SK-N-SH (cell line): ENCODE data around the gene DPEP2. TPM values are rescaled to one million over a fixed set of nuclear protein-coding genes. Genes with fewer than 3 reads are reported as not detected.

Experiments used
- CTCF ChIA-PET: fragments of 300-600, 350-600 bp; formaldehyde crosslinking; extraction: SDS; loops from one replicate; lab custom pipeline; 2021; lab: Yijun Ruan, JAX
- POLR2A ChIA-PET: fragments of 350-600 bp; sonication (Branson Sonifier 250); formaldehyde crosslinking; extraction: SDS; loops from one replicate; lab custom pipeline; 2020; ENCODE audit warnings: antibody characterized with exemption, inconsistent platforms; lab: Yijun Ruan, JAX
- DNase-seq: peaks from one replicate; pipeline ENCODE4 v3.0.0; 2012
- H2AFZ ChIP-seq: fragments of 200-600 bp; sonication (generic); 2 replicates; pipeline ENCODE4 v1.8.1; 2016; ENCODE audit warnings: antibody characterized with exemption, mild to moderate bottlenecking, low read depth
- H3F3A ChIP-seq: fragments of 200-600 bp; sonication (generic); replicated peaks from 2 replicates; pipeline ENCODE3; 2016; ENCODE audit warnings: antibody characterized with exemption, mild to moderate bottlenecking; ENCODE audit not compliant: insufficient read depth
- H3K27ac ChIP-seq, 2 experiments: fragments of 200-500 bp in 1 of 2; fragments of 200-600 bp in 1 of 2; sonication (Bioruptor generic) in 1 of 2; sonication (generic), shearing (Covaris generic) in 1 of 2; 2 replicates each; pipeline versions ENCODE4 v1.5.1 to v1.6.1; 2014 to 2016; ENCODE audit warnings: low read depth in 2 of 2, inconsistent platforms in 1 of 2, low read length in 1 of 2, mild to moderate bottlenecking in 1 of 2, mixed read lengths in 1 of 2
- H3K27me3 ChIP-seq: fragments of 200-600 bp; sonication (generic), shearing (Covaris generic); 2 replicates; pipeline ENCODE4 v1.6.1; 2016; ENCODE audit warnings: mixed run types; ENCODE audit not compliant: insufficient read depth
- H3K36me3 ChIP-seq, 2 experiments: fragments of 200-500 bp in 1 of 2; fragments of 200-600 bp in 1 of 2; sonication (Bioruptor generic) in 1 of 2; sonication (generic) in 1 of 2; replicated peaks in 1 of 2; 2 replicates each; pipeline versions ENCODE3 to v1.5.1; 2014 to 2016; ENCODE audit warnings: low read length in 1 of 2, mild to moderate bottlenecking in 1 of 2; ENCODE audit not compliant: insufficient read depth in 2 of 2, control insufficient read depth in 1 of 2
- H3K4me1 ChIP-seq, 2 experiments: fragments of 200-500 bp in 1 of 2; fragments of 200-600 bp in 1 of 2; sonication (Bioruptor generic) in 1 of 2; sonication (generic), shearing (Covaris generic) in 1 of 2; 2 replicates each; pipeline versions ENCODE4 v1.5.1 to v1.6.1; 2014 to 2016; ENCODE audit warnings: low read depth in 1 of 2, low read length in 1 of 2, mixed run types in 1 of 2; ENCODE audit not compliant: insufficient read depth in 2 of 2, control insufficient read depth in 1 of 2
- H3K4me2 ChIP-seq: fragments of 200-600 bp; sonication (generic), shearing (Covaris generic); 2 replicates; pipeline ENCODE4 v1.6.1; 2017; ENCODE audit warnings: mixed run types
- H3K4me3 ChIP-seq, 2 experiments: fragments of 200-500 bp in 1 of 2; fragments of 200-600 bp in 1 of 2; sonication (Bioruptor generic) in 1 of 2; sonication (generic), shearing (Covaris generic) in 1 of 2; 2 replicates each; pipeline versions ENCODE4 v1.5.1 to v1.8.1; 2014 to 2016; ENCODE audit warnings: low read depth in 2 of 2, inconsistent platforms in 1 of 2, low read length in 1 of 2, mild to moderate bottlenecking in 1 of 2, mixed read lengths in 1 of 2, moderate library complexity in 1 of 2
- H3K79me2 ChIP-seq: fragments of 200-600 bp; sonication (generic); 2 replicates; pipeline ENCODE4 v1.8.1; 2017; ENCODE audit warnings: mild to moderate bottlenecking; ENCODE audit not compliant: insufficient read depth
- H3K9ac ChIP-seq: fragments of 200-600 bp; sonication (generic); 2 replicates; pipeline ENCODE4 v1.6.1; 2017; ENCODE audit warnings: mixed run types
- H3K9me2 ChIP-seq: fragments of 200-600 bp; sonication (generic); 2 replicates; pipeline ENCODE4 v1.6.1; 2017; ENCODE audit warnings: mixed run types
- H3K9me3 ChIP-seq: fragments of 200-600 bp; sonication (generic); 2 replicates; pipeline ENCODE4 v1.6.1; 2017; ENCODE audit warnings: mixed run types, mild to moderate bottlenecking, moderate library complexity
- H4K20me1 ChIP-seq: fragments of 200-600 bp; sonication (generic); 2 replicates; pipeline ENCODE4 v1.6.1; 2017; ENCODE audit warnings: mild to moderate bottlenecking, mixed run types; ENCODE audit not compliant: insufficient read depth
- CHD2 ChIP-seq: fragments of 150-350 bp; IDR thresholded peaks from 2 replicates; pipeline ENCODE4 v1.6.1; 2018; ENCODE audit warnings: low read length; ENCODE audit not compliant: partially characterized antibody
- EP300 ChIP-seq, 2 experiments: IDR thresholded peaks; 2 replicates each; pipeline versions ENCODE4 v1.4.0 to v1.6.1; 2012; ENCODE audit warnings: borderline replicate concordance in 1 of 2, low read depth in 1 of 2, low read length in 1 of 2
- EZH2phosphoT487 ChIP-seq: fragments of 200-600 bp; sonication (generic); IDR thresholded peaks from 2 replicates; pipeline ENCODE4 v1.6.1; 2017; ENCODE audit warnings: low read depth, mixed run types, mild to moderate bottlenecking, antibody characterized with exemption, moderate library complexity, borderline replicate concordance
- FOXJ3 ChIP-seq: sonication (generic); formaldehyde crosslinking; IDR thresholded peaks from 2 replicates; pipeline ENCODE4 v1.5.1; 2020; ENCODE audit warnings: mild to moderate bottlenecking, missing genetic modification reagents
- GATA2 ChIP-seq: sonication (generic); formaldehyde crosslinking; IDR thresholded peaks from 2 replicates; pipeline ENCODE4 v1.5.0; 2020; ENCODE audit warnings: mild to moderate bottlenecking, missing genetic modification reagents
- MXI1 ChIP-seq: IDR thresholded peaks from 2 replicates; pipeline ENCODE4 v1.6.1; 2012; ENCODE audit warnings: mild to moderate bottlenecking, low read depth, low read length, improper control_type of control experiment
- POLR2AphosphoS5 ChIP-seq: IDR thresholded peaks from 2 replicates; pipeline ENCODE4 v1.6.1; 2012; ENCODE audit warnings: low read depth, low read length
- RCOR1 ChIP-seq: fragments of 150-350 bp; IDR thresholded peaks from 2 replicates; pipeline ENCODE4 v1.6.1; 2017; ENCODE audit warnings: antibody characterized with exemption, low read length
- RXRA ChIP-seq: IDR thresholded peaks from 2 replicates; pipeline ENCODE4 v1.4.0; 2012; ENCODE audit warnings: low read depth, mild to moderate bottlenecking, borderline replicate concordance
- SIN3A ChIP-seq: IDR thresholded peaks from 2 replicates; pipeline ENCODE4 v1.6.1; 2012; ENCODE audit warnings: low read depth, mild to moderate bottlenecking, low read length, moderate library complexity, borderline replicate concordance
- TCF12 ChIP-seq: IDR thresholded peaks from 2 replicates; pipeline ENCODE4 v1.4.0; 2012
- WGBS: methylation state at CpG from one replicate; pipeline ENCODE4 v1.1.6; 2017; ENCODE audit warnings: low lambda C conversion rate; 5-methylcytosine and 5-hydroxymethylcytosine counted together
- polyA plus RNA-seq, 3 experiments: library from polyadenylated mRNA; depleted of rRNA; stranded (reverse); fragments of >200 nt; gene quantifications; 2 replicates each; pipeline ENCODE4 v1.2.3, GENCODE V29; 2012
- TF ChIP-seq, protein P1 (sequence below): IDR thresholded peaks from 2 replicates; pipeline ENCODE4 v1.4.0; 2012; ENCODE audit warnings: low read depth, borderline replicate concordance
- TF ChIP-seq, protein P2 (sequence below): fragments of 150-350 bp; IDR thresholded peaks from 2 replicates; pipeline ENCODE4 v1.6.1; 2017; ENCODE audit warnings: antibody characterized with exemption, low read length, low read depth, borderline replicate concordance
- TF ChIP-seq, protein P3 (sequence below): fragments of 150-350 bp; IDR thresholded peaks from 2 replicates; pipeline ENCODE4 v1.6.1; 2016; ENCODE audit warnings: mild to moderate bottlenecking, low read depth, low read length

The DPEP2 gene
- polyA plus RNA-seq, 1 of the 3 experiments (the other 2 are of a cell fraction), result not detected

DNA sequence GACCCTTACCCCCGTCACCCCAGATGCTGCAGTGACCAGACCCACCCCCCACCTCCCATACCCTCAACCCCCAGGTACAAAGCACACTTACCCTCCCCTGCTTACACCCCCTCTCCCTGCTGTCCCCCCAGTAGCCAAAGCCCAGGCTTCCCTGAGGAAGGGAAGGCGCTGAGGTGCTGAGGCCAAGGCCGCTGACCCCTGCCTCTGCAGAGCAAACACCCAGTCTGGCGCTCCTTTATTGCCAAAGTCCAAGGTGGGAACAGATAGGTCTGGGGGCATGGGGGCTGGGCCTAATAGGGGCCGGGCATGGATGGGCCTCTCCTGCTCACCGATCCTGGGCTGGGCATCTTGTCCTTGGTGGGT, 56.0 kb downstream of the DPEP2 start (continued):
- TF ChIP-seq MXI1 (no peak), FOXJ3 (CRISPR knock-in tag) (no peak)

DNA sequence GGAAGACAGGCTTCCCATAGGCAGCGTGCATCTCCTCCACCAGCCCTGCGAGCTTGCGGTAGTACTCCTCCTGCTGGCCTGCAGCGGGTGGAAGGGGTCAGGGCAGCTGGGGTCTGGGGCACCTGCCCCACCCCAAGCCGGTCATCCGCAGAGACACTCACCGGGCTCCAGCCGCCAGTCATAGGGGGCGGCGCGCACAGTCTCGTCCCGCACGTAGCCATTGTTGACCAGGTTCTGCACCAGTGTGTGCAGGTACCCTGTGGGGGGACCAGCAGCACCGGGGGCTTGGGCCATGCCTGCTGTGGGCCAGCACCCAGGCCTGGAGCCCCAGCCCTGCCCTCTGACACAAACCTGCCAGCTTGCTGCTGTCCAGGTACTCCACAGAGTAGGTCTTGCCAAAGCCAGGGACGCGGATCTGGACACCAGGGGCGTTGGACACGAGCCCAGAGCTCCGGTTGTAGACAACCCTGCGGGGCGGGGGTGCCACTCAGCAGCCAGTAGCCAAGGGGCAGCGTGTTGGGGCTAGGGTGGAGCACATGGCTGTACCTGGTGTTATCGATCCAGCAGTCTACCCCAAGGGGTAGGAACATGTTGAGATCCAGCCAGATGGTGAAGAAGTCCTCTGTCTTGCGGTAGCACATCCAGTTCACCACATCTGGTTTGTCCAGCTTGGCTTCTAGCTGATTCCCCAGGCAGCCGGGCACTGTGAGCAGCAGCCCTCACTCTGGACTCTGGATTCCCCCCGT, 56.6 kb downstream of the DPEP2 start:
- Histone ChIP-seq H3K36me3 (peaks cover 12 to 54% of the 10 kb centered on the region in 2 experiments), H3K9me3 (no peaks in the 10 kb centered on the region), H3K27ac (peak overlapping the region in 1 of 2 experiments; percentile 20; a peak in 1 of 4 replicates), H3K9me2 (no peaks in the 10 kb centered on the region), H3K27me3 (no peaks in the 10 kb centered on the region), H3F3A (peaks cover 22% of the 10 kb centered on the region), H3K9ac (no peak overlapping the region)
- ChIA-PET POLR2A (interaction anchor here (1.0 to 1.6 kb wide), 2 partner anchors 9 to 54 kb away, joined by 3 to 4 read pairs; no protein-coding TSS in a partner anchor), CTCF (interaction anchor here (0.5 to 28.1 kb wide), 21 partner anchors 8 to 1868 kb away, joined by 3 to 564 read pairs (median 5); partner anchors contain the start of genes CTRL, EDC4, NFATC3 and NRN1L)
- WGBS, result 85% methylated on average over 6 of the region's 27 CpGs
- TF ChIP-seq, protein P1, sequence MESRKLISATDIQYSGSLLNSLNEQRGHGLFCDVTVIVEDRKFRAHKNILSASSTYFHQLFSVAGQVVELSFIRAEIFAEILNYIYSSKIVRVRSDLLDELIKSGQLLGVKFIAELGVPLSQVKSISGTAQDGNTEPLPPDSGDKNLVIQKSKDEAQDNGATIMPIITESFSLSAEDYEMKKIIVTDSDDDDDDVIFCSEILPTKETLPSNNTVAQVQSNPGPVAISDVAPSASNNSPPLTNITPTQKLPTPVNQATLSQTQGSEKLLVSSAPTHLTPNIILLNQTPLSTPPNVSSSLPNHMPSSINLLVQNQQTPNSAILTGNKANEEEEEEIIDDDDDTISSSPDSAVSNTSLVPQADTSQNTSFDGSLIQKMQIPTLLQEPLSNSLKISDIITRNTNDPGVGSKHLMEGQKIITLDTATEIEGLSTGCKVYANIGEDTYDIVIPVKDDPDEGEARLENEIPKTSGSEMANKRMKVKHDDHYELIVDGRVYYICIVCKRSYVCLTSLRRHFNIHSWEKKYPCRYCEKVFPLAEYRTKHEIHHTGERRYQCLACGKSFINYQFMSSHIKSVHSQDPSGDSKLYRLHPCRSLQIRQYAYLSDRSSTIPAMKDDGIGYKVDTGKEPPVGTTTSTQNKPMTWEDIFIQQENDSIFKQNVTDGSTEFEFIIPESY, result no peak
- TF ChIP-seq CHD2 (no peak), POLR2AphosphoS5 (no peak), FOXJ3 (CRISPR knock-in tag) (no peak), RXRA (no peak), EP300 (IDR thresholded peaks at IDR 0.05; ENCODE audit: borderline replicate concordance in 1 of 2, low read depth in 1 of 2, low read length in 1 of 2) (no peak), GATA2 (CRISPR knock-in tag) (no peak), RCOR1 (no peak), EZH2phosphoT487 (no peak), SIN3A (no peak), TCF12 (no peak)
- TF ChIP-seq, protein P2, sequence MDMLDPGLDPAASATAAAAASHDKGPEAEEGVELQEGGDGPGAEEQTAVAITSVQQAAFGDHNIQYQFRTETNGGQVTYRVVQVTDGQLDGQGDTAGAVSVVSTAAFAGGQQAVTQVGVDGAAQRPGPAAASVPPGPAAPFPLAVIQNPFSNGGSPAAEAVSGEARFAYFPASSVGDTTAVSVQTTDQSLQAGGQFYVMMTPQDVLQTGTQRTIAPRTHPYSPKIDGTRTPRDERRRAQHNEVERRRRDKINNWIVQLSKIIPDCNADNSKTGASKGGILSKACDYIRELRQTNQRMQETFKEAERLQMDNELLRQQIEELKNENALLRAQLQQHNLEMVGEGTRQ, result no peak
- TF ChIP-seq, protein P3, sequence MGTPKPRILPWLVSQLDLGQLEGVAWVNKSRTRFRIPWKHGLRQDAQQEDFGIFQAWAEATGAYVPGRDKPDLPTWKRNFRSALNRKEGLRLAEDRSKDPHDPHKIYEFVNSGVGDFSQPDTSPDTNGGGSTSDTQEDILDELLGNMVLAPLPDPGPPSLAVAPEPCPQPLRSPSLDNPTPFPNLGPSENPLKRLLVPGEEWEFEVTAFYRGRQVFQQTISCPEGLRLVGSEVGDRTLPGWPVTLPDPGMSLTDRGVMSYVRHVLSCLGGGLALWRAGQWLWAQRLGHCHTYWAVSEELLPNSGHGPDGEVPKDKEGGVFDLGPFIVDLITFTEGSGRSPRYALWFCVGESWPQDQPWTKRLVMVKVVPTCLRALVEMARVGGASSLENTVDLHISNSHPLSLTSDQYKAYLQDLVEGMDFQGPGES, result no peak
- TF ChIP-seq, all 33 proteins: peak for 0
- peaks cover 16% of the 10 kb centered on the region; the same call in 1 of the 2 replicates for H3K79me2 ChIP-seq
- peak overlapping the region in 1 of 2 experiments; percentile 16; a peak in 1 of 4 replicates for H3K4me3 ChIP-seq
- DNase-seq, result no peak
- H4K20me1 ChIP-seq, result peaks cover 13% of the 10 kb centered on the region; the same call in 1 of the 2 replicates
- no peak overlapping the region for H2AFZ ChIP-seq
- H3K4me2 ChIP-seq, result no peak overlapping the region
- H3K4me1 ChIP-seq, result peaks cover 0 to 22% of the 10 kb centered on the region in 2 experiments; a peak in 1 of 4 replicates
